Hepatocyte (in vitro differentiated cells): ENCODE measurements around the gene SLC26A8. TPM values are rescaled to one million over a fixed set of nuclear protein-coding genes. Genes with fewer than 3 reads are reported as not detected.

Experiments
- DNase-seq: peaks from one replicate; pipeline ENCODE4 v3.0.0-alpha.2; 2016; ENCODE audit warnings: low spot score
- H2AFZ ChIP-seq: fragments of 200-600 bp; sonication (generic); 2 replicates; pipeline ENCODE4 v1.6.0; 2016; ENCODE audit warnings: antibody characterized with exemption, mild to moderate bottlenecking
- H3K27ac ChIP-seq: fragments of 200-600 bp; sonication (generic); 2 replicates; pipeline ENCODE4 v1.5.1; 2016; ENCODE audit warnings: mild to moderate bottlenecking
- H3K27me3 ChIP-seq: fragments of 200-600 bp; sonication (generic); 2 replicates; pipeline ENCODE4 v1.6.1; 2016
- H3K36me3 ChIP-seq: fragments of 200-600 bp; sonication (generic); replicated peaks from 2 replicates; pipeline ENCODE4 v1.5.1; 2016; ENCODE audit warnings: low read depth; ENCODE audit not compliant: insufficient read depth
- H3K4me1 ChIP-seq: fragments of 200-600 bp; sonication (generic); 2 replicates; pipeline ENCODE4 v1.5.1; 2016; ENCODE audit warnings: mild to moderate bottlenecking, moderate library complexity; ENCODE audit not compliant: insufficient read depth
- H3K4me2 ChIP-seq: fragments of 200-600 bp; sonication (generic); 2 replicates; pipeline ENCODE4 v1.6.0; 2016
- H3K4me3 ChIP-seq: fragments of 200-600 bp; sonication (generic); 2 replicates; pipeline ENCODE4 v1.5.1; 2016; ENCODE audit warnings: mild to moderate bottlenecking
- H3K79me2 ChIP-seq: fragments of 200-600 bp; sonication (generic); 2 replicates; pipeline ENCODE4 v1.6.0; 2017; ENCODE audit warnings: mild to moderate bottlenecking
- H3K9me2 ChIP-seq: fragments of 200-600 bp; sonication (generic); replicated peaks from 2 replicates; pipeline ENCODE4 v1.6.0; 2017; ENCODE audit warnings: mild to moderate bottlenecking; ENCODE audit not compliant: insufficient read depth
- H3K9me3 ChIP-seq: fragments of 200-600 bp; sonication (generic); 2 replicates; pipeline ENCODE4 v1.5.1; 2016; ENCODE audit warnings: low read depth, mild to moderate bottlenecking
- H4K20me1 ChIP-seq: fragments of 200-600 bp; sonication (generic); 2 replicates; pipeline ENCODE4 v1.6.0; 2016; ENCODE audit warnings: mild to moderate bottlenecking; ENCODE audit not compliant: insufficient read depth, poor library complexity, severe bottlenecking
- EZH2 ChIP-seq: fragments of 200-600 bp; sonication (generic); IDR thresholded peaks from 2 replicates; pipeline ENCODE4 v1.6.1; 2016; ENCODE audit warnings: antibody characterized with exemption, mild to moderate bottlenecking, borderline replicate concordance
- EZH2phosphoT487 ChIP-seq: fragments of 200-600 bp; sonication (generic); IDR thresholded peaks from one replicate; pipeline ENCODE4 v1.6.1; 2018; ENCODE audit warnings: antibody characterized with exemption, mild to moderate bottlenecking, low read depth, moderate library complexity; ENCODE audit not compliant: unreplicated experiment, severe bottlenecking
- WGBS: methylation state at CpG from one replicate; pipeline ENCODE4 v1.1.6; 2016; ENCODE audit warnings: low lambda C conversion rate; ENCODE audit errors: missing lambda C conversion rate; 5-methylcytosine and 5-hydroxymethylcytosine counted together
- polyA plus RNA-seq: library from polyadenylated mRNA; unstranded; fragments of >200 nt; fragmentation: Nextera tagmentation; extraction: Ambion mirVana; gene quantifications from 2 replicates; pipeline ENCODE4 v1.2.1, GENCODE V29; 2016
- total RNA-seq: library from RNA; depleted of rRNA; stranded (reverse); fragments of >200 nt; gene quantifications from 2 replicates; pipeline ENCODE4 v1.2.3, GENCODE V29; 2014
- TF ChIP-seq, protein P1 (sequence below): fragments of 200-600 bp; sonication (generic); IDR thresholded peaks from 2 replicates; pipeline ENCODE4 v1.5.1; 2016; ENCODE audit warnings: antibody characterized with exemption, mild to moderate bottlenecking; ENCODE audit not compliant: poor library complexity

Gene SLC26A8
- total and polyA plus RNA-seq, 2 experiments from 2014 or later = not detected

DNA sequence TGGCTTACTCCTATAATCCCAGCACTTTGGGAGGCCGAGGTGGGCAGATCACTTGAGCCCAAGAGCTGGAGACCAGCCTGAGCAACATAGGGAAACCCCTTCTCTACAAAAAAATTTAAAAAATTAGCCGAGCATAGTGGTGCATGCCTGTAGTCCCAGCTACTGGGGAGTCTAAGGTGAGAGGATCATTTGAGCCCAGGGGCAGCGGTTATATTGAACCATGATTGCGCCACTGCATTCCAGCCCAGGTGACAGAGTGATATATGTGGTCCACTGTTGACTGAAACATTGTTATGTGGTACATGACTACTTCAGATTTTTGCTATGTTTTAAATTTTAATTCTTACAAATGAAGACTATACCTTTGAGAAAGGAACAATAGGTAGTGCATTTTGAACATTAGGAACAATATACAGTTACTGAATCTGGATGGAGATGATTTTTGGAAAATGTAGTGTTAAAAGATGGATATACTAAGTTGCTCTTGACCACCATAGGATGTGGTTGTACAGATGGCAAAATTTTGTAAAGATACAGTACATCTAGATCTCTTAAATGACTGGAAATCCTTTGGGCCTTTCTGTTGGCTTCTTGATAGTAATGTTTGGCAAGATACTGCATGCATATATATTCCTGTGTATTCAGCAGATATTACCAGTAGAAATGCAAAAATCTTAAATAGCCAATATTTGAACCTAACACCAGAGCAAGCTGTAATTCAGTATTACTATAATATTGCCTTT, 39.0 kb upstream of the SLC26A8 start:
- no peak overlapping the region for H2AFZ ChIP-seq
- H4K20me1 ChIP-seq = peaks cover 10% of the 10 kb centered on the region
- H3K27ac ChIP-seq = no peak overlapping the region
- no peaks in the 10 kb centered on the region for H3K27me3 ChIP-seq
- peaks cover 52% of the 10 kb centered on the region for H3K4me1 ChIP-seq
- 83% methylated on average over 4 of the region's 4 CpGs for WGBS
- H3K36me3 ChIP-seq = no peaks in the 10 kb centered on the region
- H3K9me2 ChIP-seq = no peaks in the 10 kb centered on the region
- TF ChIP-seq EZH2phosphoT487 = no peak
- TF ChIP-seq, protein P1, sequence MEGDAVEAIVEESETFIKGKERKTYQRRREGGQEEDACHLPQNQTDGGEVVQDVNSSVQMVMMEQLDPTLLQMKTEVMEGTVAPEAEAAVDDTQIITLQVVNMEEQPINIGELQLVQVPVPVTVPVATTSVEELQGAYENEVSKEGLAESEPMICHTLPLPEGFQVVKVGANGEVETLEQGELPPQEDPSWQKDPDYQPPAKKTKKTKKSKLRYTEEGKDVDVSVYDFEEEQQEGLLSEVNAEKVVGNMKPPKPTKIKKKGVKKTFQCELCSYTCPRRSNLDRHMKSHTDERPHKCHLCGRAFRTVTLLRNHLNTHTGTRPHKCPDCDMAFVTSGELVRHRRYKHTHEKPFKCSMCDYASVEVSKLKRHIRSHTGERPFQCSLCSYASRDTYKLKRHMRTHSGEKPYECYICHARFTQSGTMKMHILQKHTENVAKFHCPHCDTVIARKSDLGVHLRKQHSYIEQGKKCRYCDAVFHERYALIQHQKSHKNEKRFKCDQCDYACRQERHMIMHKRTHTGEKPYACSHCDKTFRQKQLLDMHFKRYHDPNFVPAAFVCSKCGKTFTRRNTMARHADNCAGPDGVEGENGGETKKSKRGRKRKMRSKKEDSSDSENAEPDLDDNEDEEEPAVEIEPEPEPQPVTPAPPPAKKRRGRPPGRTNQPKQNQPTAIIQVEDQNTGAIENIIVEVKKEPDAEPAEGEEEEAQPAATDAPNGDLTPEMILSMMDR = no peak
- TF ChIP-seq EZH2 = no peak
- DNase-seq = no peak
- H3K4me2 ChIP-seq = no peak overlapping the region
- H3K4me3 ChIP-seq = no peak overlapping the region
- no peaks in the 10 kb centered on the region for H3K9me3 ChIP-seq
- H3K79me2 ChIP-seq = peaks cover 92% of the 10 kb centered on the region

DNA sequence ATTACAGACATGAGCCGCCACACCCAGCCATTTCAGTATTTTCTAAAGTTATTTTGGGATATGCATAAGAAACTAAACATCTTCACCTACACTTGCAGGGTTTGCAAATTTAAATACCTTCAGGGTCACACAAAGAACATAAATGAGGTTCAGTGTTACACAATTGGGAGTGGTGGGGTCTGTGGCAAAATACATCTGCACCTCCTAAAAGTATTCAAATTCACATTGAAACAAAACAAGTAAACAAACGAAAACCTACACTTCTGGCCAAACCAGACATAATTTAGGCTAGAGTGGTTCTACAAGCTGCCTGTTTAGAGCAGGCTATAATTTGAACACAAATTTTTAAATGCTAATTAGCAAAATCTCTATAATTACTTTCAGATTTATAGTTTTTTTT, 37.8 kb upstream of the SLC26A8 start:
- H2AFZ ChIP-seq = no peak overlapping the region
- no peak overlapping the region for H3K4me3 ChIP-seq
- H3K36me3 ChIP-seq = no peaks in the 10 kb centered on the region
- H3K79me2 ChIP-seq = peaks cover 95% of the 10 kb centered on the region
- H3K27me3 ChIP-seq = no peaks in the 10 kb centered on the region
- no peak for DNase-seq
- no peaks in the 10 kb centered on the region for H3K9me3 ChIP-seq
- TF ChIP-seq EZH2 = no peak
- TF ChIP-seq, protein P1 = no peak
- TF ChIP-seq EZH2phosphoT487 = no peak
- WGBS = 100% methylated on average over 2 of the region's 2 CpGs
- no peak overlapping the region for H3K27ac ChIP-seq
- no peak overlapping the region for H3K4me2 ChIP-seq
- H3K4me1 ChIP-seq = peaks cover 41% of the 10 kb centered on the region
- no peaks in the 10 kb centered on the region for H3K9me2 ChIP-seq
- peaks cover 11% of the 10 kb centered on the region for H4K20me1 ChIP-seq

DNA sequence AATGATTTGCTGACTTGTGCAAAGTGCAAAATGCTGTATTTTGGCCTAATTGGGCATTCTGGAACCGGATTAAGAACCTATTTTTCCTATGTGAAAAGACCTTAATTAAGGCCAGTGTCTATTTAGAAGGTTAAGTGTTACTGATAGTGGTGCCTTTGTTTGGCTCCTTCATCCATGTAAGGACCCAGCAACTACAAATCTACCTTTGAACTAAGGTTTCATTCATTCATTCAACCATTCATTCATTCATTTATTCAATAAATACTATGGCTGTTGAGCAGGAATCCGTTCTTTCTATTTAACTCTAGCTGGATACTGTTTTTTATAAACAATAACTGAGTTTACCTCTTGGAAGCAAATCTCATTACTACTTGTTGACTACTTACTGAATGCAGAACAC, 36.8 kb upstream of the SLC26A8 start:
- 44% methylated on average over 2 of the region's 2 CpGs for WGBS
- peaks cover 18% of the 10 kb centered on the region for H4K20me1 ChIP-seq

More for the DNA sequence above, 36.8 kb upstream of the SLC26A8 start:
- no peak for DNase-seq
- H3K27ac ChIP-seq = no peak overlapping the region
- no peak overlapping the region for H3K4me3 ChIP-seq
- H3K9me2 ChIP-seq = no peaks in the 10 kb centered on the region
- H3K9me3 ChIP-seq = no peaks in the 10 kb centered on the region
- H2AFZ ChIP-seq = no peak overlapping the region
- H3K4me1 ChIP-seq = peaks cover 31% of the 10 kb centered on the region
- no peaks in the 10 kb centered on the region for H3K36me3 ChIP-seq
- TF ChIP-seq EZH2phosphoT487 = no peak
- TF ChIP-seq, protein P1 = no peak
- TF ChIP-seq EZH2 = no peak
- no peaks in the 10 kb centered on the region for H3K27me3 ChIP-seq
- H3K79me2 ChIP-seq = peaks cover 95% of the 10 kb centered on the region
- no peak overlapping the region for H3K4me2 ChIP-seq
